ENCODE measurements around the gene ALG8.

GRCh38 chr11:78158987-78159652 lies 19.7 kb upstream of the ALG8 start:
- TF ChIP-seq POLR2AphosphoS5 (IDR thresholded peaks at IDR 0.05; ENCODE audit: low read depth, low read length): no peak
- TF ChIP-seq SPI1 (IDR thresholded peaks at IDR 0.05; ENCODE audit: low read depth, low read length): no peak
